GM10248 (cell line): ENCODE measurements around the gene FAM20C.

Experiments
- CTCF ChIA-PET: fragments of 300-600 bp; sonication (Branson Sonifier 250); formaldehyde crosslinking; extraction: SDS; loops from one replicate; lab custom pipeline; 2021; ENCODE audit warnings: antibody characterized with exemption; lab: Yijun Ruan, JAX
- POLR2A ChIA-PET: fragments of 350-650 bp; sonication (Branson Sonifier 250); formaldehyde crosslinking; extraction: SDS; loops from one replicate; lab custom pipeline; 2020; ENCODE audit warnings: antibody characterized with exemption; lab: Yijun Ruan, JAX
- DNase-seq: peaks from one replicate; pipeline ENCODE4 v3.0.0; 2012; ENCODE audit errors: extremely low spot score
- CTCF ChIP-seq: IDR thresholded peaks from 2 replicates; pipeline ENCODE4 v1.5.1; 2012; ENCODE audit warnings: mild to moderate bottlenecking, low read depth; ENCODE audit errors: extremely low read depth, missing control alignments, control extremely low read depth

Gene FAM20C

GRCh38 chr7:265998-266850 lies 73.9 kb downstream of the FAM20C start:
- POLR2A ChIA-PET: no interaction called here
- DNase-seq: no peak
- CTCF ChIA-PET: interaction anchor here (5.4 kb wide), 1 partner anchor 10 kb away, joined by 61 read pairs; no protein-coding TSS in a partner anchor
- no peak for TF ChIP-seq CTCF

- no peak for TF ChIP-seq CTCF
- POLR2A ChIA-PET: no interaction called here
- CTCF ChIA-PET: interaction anchor here (5.4 kb wide), 1 partner anchor 9 kb away, joined by 61 read pairs; no protein-coding TSS in a partner anchor
- DNase-seq: no peak
These were observed 74.8 kb downstream of the FAM20C start for GRCh38 chr7:266851-267840.

- no peak for TF ChIP-seq CTCF
- ChIA-PET POLR2A (no interaction called here), CTCF (no interaction called here)
- DNase-seq: no peak
These were observed 76.6 kb downstream of the FAM20C start for GRCh38 chr7:268991-269390.

GRCh38 chr7:269721-270120 lies 77.3 kb downstream of the FAM20C start:
- ChIA-PET POLR2A (no interaction called here), CTCF (no interaction called here)
- TF ChIP-seq CTCF: no peak
- DNase-seq: no peak

- CTCF ChIA-PET: no interaction called here
- DNase-seq: no peak
- POLR2A ChIA-PET: no interaction called here
These were observed 78.1 kb downstream of the FAM20C start for GRCh38 chr7:270351-270983.

More at GRCh38 chr7:270351-270983, 78.1 kb downstream of the FAM20C start:
- no peak for TF ChIP-seq CTCF
